Kidney glomerular epithelial cell (primary cell): ENCODE measurements around the gene ABCC10.
"Not testable (repeated sequence)": the region's sequence is repeated elsewhere in the genome, so short reads cannot be mapped to it uniquely, and the experiment has no call there.

ENCODE experiments used
- DNase-seq: peaks from one replicate; lab custom pipeline; 2025; lab: John Stamatoyannopoulos, UW

ABCC10 gene

GRCh38 chr6:43444036-43444435 is 16.7 kb downstream of the ABCC10 start:
- DNase-seq = no peak

DNA sequence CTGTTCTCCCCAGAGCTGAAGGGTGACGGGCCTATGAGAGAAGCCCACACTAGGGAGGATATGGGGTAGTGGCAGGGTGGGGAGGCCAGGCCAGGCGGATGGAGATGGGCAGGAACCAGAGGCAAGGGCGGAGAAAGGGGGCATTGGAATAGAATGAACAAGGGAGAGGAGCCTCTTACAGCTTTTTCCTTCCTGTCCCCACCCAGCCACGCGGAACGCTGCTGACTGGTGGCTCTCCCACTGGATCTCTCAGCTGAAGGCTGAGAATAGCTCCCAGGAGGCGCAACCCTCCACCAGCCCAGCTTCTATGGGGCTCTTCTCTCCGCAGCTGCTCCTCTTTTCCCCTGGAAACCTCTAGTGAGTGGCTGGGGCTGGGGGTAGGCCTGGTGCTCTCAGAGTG is 17.2 kb downstream of the ABCC10 start:
- DNase-seq = no peak

GRCh38 chr6:43445576-43445975 is 18.2 kb downstream of the ABCC10 start:
- DNase-seq = no peak

- no peak for DNase-seq
Measured at GRCh38 chr6:43447604-43448003, 20.3 kb downstream of the ABCC10 start.

DNA sequence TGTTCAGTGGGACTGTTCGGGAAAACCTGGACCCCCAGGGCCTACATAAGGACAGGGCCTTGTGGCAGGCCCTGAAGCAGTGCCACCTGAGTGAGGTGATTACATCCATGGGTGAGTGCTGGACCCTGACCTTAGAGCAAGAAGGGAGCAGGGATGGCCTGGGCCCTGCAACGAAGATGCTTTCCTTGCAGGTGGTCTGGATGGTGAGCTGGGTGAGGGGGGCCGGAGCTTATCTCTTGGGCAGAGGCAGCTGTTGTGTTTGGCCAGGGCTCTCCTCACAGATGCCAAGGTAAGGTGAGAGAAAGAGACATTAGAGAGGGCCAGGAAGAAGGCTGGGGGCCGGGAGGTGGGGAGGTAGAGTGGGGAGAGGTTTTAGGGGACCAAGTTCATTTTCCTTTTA is 21.6 kb downstream of the ABCC10 start:
- DNase-seq = no peak

DNA sequence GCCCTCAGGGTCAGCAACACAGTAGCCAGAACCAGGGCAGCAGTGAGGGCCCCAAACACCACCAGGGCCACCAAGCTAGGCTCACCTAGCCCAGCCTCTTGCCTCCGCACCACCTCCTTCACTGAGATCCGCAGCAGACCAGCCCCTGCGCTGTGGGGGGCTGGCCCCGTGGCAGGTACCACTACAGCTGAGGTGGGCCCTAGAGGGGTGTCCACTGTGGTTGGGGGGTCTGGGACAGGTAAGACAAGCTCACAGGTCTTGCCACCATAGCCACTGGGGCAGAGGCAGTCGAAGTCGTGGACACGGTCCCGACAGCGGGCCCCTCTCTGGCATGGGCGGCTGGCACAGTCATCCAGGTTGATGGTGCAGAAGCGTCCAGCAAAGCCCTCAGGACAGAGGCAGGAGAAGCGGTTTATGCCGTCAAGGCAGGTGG is 23.4 kb downstream of the ABCC10 start:
- DNase-seq = no peak

DNA sequence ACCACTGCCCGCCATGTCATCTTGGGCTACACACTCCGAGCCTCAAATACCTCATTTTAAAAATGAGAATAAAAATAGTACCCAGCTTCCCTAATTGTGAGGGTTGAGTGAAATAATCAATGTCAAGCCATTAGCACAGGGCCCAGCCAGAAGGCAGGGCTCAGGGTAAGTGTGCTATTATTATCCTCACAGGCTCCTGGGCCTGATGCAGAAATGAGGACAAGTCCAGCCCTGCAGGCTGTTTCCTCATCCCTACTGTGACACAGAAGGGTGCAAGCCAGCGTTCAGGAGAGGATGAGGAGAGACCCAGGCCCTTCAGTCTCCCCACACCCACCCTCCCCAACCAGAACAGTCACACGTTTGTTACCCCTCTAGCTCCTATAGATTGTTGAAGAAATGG is 24.0 kb downstream of the ABCC10 start:
- no peak for DNase-seq

DNA sequence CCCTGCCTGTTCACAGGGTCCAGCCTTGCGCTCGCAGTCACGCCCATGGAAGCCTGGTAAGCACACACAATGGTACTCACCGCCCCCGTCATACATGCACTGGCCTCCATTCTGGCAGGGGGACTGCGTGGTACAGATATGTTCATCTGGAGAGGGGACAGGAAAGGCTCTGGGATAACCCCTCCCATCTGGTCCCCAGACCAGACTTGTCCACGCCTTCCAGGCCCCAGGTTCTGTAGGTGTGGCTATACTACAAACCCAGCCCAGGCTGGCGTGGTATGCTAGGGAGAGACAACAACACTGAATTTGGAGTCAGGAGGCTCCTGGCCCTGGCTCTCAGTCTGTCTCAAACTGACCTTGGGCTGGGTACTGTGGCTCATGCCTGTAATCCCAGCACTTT is 24.6 kb downstream of the ABCC10 start:
- no peak for DNase-seq

DNA sequence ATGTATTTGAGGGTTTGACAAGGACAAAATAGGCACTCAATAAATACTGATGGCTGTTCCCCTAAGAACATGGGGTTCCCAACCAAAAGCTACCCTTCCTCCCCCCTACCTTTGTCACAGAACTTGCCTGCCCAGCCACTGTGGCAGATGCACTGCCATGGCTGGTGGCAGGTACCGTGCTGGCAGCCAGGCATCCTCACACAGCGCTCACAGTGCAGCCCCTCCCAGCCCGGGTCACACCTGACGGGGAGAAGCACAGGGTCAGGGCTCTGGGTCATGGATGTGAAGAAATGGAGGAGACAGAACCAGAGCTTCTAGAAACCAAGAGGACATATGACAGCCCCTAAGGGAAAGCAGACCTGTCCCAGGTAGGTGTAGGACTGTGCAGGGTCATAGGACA is 25.6 kb downstream of the ABCC10 start:
- no peak for DNase-seq

GRCh38 chr6:43453831-43454230 is 26.5 kb downstream of the ABCC10 start:
- DNase-seq = no peak

- DNase-seq = no peak
Measured at GRCh38 chr6:43454290-43454695, 27.0 kb downstream of the ABCC10 start.

GRCh38 chr6:43454696-43455530 is 27.6 kb downstream of the ABCC10 start:
- DNase-seq = peak; percentile 40

- DNase-seq = no peak
Measured at GRCh38 chr6:43455531-43456428, 28.4 kb downstream of the ABCC10 start, which contains the start of gene DLK2. Gene DLK2 (minus strand): TSS chr6:43455548. CDS start chr6:43454825, 723 bp downstream.

DNA sequence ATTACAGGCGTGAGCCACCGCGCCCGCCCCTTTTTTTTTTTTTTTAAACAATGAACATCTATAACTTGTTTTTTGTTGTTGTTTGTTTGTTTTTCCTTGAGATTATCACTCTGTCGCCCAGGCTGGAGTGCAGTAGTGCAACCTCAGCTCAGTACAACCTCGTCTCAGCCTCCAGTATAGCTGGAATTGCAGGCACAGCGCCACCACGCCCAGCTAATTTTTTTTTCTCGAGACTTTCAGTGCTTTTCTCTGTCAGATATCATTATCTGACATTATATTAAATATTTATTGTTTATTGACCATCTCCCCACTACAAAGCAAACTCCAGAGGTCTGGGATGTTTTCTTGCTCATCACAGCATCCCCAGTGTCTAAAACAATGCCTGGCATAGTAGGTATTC is 30.3 kb downstream of the ABCC10 start:
- DNase-seq = no peak

GRCh38 chr6:43458154-43458553 is 30.8 kb downstream of the ABCC10 start:
- not testable (repeated sequence) for DNase-seq

- no peak for DNase-seq
Measured at GRCh38 chr6:43459535-43459934, 32.2 kb downstream of the ABCC10 start.

DNA sequence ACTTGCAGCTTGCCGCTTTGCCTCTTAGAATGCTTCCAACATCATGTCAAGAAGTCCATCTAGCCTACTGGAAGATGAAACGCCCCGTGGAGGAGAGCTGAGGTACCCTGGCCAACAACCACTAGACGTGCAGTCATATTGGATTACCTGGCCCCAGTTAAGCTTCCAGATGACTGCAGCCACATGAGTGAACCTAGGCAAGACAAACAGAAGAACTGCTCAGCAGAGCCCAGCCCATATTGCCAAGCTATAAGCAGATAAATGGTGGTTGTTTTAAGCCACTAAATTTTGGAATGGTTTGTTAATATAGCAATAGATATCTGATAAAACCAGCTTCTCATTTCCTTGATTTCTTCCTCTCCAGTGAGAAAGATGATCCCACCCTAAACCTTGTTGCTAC is 32.7 kb downstream of the ABCC10 start:
- no peak for DNase-seq

DNA sequence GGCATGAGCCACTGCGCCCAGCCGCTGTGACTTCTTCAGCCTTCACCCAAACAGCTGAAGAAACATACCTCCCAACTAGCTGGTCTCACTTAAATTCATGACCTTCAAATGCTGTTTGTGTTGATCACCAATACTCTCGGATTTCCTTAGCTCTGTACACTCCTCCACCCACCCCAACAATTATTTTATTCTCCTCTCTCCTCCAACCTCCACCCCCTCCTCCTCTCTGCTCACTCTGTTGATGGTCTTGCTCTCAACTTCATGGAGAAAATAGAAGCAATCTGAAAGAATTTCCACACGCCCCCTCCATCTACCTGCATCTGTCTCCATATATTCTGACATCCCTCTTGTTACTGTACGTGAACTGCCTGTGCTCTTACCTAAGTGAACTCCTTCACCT is 34.6 kb downstream of the ABCC10 start:
- DNase-seq = no peak

DNA sequence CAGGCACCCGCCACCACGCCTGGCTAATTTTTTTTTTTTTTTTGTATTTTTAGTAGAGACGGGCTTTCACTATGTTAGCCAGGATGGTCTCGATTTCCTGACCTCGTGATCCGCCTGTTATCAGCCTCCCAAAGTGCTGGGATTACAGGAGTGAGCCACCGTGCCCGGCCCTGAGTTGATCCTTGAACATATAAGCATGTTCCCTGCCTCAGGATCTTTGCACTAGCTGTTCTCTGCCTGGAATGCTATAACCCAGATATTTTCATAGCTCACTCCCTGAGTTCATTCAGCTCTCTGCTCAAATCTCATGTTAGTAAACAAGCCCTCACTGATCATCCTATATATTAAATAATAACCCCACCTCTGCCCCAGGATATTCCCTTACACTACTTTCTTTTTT is 37.0 kb downstream of the ABCC10 start:
- DNase-seq = no peak

DNA sequence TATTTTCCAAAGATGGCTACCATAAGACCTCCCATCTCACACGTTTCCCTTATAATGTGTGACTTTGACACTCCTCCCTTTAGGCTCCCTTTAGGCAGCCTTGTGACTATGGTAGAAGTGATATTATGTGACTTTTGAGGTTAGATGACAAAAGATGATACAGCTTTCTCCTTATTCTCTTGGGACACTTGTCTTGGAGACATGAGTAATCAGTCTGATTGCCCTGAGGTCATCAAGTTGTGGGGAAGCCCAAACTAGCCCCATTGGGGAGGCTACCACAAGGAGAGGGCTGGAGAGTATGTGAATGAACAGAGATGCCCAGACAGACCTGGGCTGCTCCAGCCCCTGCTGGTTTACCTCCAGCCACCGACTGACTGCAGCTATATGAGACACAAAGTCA is 38.6 kb downstream of the ABCC10 start:
- no peak for DNase-seq

- not testable (repeated sequence) for DNase-seq
Measured at GRCh38 chr6:43467265-43467664, 39.9 kb downstream of the ABCC10 start.

DNA sequence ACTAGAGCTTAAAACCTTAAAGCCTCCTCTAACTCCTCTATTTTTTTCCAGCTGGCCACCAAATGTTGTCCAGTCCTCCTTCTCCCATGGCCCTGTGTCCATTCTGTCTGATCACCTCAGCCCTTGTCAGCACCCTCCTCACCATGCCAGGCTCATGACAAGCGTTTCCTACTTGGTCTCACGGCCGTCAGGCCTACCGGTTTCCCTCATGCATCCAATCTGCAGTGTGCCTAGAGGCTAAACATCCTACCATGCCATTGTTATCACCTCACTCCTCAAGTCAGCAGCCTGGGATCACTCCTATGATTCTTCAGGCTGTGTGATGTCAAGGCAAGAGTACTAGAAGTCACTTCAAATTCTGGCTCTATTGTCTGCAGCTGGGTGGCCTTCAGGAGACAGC is 40.4 kb downstream of the ABCC10 start:
- no peak for DNase-seq

DNA sequence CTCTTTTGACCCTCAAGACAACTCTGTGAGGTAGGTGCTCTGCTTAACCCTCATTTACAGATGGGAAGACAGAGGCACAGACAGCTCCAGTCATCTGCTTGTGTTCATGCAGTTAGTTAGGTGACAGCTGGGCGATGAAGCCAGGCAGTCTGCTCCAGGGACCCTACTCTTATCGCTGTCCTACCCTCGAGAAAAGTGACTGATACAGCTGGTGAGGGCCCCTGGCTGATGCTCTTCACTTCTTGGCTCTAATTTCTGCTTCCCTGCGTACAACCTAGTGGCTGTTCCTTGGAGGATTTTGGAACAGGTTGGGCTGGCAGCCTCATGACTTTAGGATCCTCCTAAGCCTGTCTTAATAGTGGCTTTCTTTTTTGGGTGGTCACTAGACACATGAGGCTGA is 40.9 kb downstream of the ABCC10 start:
- DNase-seq = no peak
